Hematopoietic multipotent progenitor cell (in vitro differentiated cells): ENCODE data around the gene ELMO2. TPM values are rescaled to one million over a fixed set of nuclear protein-coding genes. Genes with fewer than 3 reads are reported as not detected.

Source experiments
- DNase-seq, 3 donors: peaks; one replicate each; pipeline ENCODE4 v3.0.0-alpha.2; 2011 to 2015; ENCODE audit warnings: low read depth in 2 of 3, low spot score in 2 of 3
- total RNA-seq: library from RNA; depleted of rRNA; stranded (reverse); fragments of >200 nt; gene quantifications from one replicate; pipeline ENCODE4 v1.2.3, GENCODE V29; 2012

ELMO2 gene, protein sequence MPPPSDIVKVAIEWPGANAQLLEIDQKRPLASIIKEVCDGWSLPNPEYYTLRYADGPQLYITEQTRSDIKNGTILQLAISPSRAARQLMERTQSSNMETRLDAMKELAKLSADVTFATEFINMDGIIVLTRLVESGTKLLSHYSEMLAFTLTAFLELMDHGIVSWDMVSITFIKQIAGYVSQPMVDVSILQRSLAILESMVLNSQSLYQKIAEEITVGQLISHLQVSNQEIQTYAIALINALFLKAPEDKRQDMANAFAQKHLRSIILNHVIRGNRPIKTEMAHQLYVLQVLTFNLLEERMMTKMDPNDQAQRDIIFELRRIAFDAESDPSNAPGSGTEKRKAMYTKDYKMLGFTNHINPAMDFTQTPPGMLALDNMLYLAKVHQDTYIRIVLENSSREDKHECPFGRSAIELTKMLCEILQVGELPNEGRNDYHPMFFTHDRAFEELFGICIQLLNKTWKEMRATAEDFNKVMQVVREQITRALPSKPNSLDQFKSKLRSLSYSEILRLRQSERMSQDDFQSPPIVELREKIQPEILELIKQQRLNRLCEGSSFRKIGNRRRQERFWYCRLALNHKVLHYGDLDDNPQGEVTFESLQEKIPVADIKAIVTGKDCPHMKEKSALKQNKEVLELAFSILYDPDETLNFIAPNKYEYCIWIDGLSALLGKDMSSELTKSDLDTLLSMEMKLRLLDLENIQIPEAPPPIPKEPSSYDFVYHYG
- total RNA-seq: 49.0 TPM

DNA sequence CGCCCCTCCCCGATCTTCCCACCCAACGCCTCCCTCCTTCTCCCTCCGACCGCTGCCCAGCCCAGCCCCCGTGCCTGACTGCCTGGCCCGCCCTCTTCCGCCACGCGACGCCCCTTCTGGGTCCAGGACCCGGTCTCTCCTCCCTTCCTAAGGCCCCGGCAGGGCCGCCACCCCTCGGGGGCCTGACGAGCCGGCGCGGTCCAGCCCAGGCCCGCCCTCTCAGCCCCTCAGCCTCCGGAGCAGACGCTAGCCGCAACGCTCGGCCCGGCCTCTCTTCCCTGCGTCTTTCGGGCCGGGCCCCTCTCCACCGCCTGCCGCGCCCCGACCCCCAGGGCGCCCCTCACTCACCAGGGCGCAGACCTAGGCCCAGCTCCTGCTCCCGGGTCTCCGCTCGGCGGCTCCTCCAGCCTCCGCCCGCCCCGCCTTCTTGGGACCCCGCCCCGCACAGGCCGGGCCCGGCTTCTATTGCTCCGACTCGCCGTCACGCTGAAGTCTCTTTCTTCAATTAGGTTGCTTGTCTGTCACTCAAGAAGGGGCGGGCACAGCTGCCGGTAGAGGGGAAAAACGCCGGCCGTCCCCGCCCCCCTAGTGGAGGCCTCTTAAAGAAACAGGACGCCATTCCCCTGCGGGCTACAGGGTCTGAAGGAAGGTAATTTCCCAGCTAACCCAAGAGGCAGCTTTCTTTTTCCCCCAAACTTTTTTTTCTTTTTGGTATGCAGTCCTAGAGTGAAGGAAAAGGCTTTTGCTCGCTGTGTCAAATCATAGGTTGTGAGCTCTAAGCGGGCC is at the start of gene ELMO2:
Gene ELMO2 (minus strand): TSS at position 416 of the 786 bp plus-strand sequence. CDS start 12,133 bp downstream, outside the sequence.
- peak; percentile 77 to 98 (median 95) for DNase-seq

DNA sequence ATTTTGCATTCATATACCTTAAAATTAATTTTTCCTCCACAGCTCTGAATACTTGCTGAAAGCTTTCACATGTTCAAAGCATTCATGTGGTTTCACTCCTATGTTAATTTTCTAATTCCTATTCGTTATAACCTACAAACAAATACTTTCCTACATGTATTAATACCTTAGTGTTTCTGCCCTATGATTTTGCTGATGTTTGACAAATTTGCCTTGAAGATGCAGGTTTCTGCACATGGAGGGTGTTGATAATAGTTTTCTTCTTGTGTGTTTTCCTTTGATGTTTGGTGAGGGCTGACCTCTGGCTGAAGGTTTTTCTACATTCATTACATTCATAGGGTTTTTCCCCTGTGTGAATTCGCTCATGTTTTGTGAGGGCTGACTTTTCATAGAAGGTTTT is 49.3 kb upstream of the ELMO2 start:
- no peak for DNase-seq

DNA sequence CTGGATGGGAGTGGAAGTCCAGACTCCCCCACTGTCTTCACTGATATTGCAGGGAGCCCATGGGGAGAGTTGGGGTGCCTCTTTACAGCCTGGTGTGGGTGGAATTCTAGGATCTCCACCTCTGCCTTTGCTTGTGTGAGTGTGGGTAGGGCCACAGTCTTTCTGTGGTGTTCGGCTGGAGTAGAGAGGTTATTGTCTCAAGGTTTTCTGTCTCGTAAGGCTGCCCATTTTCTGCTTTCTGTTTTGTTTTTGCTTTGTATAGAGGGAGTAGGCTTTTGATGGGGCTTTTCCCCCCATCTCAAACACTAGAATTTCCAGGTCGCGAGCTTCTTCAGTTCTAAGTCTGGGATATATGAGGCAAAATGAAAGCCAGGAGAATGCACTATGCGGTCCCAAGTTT is 40.4 kb upstream of the ELMO2 start:
- no peak for DNase-seq

DNA sequence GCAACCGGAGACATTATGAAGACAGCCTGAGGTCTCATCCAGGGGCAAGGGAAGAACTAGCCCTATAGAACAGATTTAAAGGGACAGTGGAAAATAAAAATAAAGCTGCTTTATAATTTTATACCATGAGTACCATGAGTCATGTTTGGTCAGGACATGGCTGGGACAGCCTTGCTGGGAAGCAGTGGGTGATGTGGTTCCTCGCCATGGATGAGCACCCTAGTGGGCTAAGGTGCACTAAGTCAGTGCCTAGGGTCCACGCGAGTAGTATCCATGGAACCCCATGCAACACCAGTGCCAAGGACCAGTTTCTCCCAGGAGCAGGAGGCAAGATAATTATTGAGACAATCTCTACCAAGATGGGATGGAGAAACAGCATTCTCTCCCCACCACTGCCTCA is 33.4 kb upstream of the ELMO2 start:
- DNase-seq: no peak

DNA sequence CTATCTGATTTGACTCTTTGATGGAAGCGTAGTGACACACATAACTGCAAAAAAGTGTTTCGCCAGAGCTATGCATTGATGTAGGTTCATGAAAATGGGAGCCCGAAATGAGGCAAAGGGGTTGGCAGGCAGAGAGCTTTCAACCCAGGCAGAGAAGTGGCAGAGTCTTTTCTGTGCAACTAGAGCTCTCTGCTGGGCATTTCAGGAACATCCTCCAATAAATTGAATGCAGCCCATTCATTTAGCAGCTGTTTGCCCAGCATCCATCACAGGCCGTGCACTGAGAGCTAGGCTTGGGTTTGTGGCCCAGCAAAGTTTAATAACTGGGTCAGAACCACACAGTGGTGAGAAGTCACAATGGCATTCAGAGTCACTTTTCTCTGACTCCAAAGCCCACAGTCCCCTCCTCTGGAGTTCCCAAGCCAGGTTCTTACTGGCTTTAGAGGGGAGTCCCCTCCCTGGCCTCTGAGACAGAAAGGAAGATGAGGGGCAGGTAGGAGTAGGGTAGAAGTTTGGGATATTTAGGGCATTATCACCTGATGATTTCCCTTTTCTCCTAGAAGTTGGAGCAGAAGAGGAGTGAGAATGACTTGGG is 31.8 kb upstream of the ELMO2 start:
- DNase-seq: peak in 2 of 3 donors; percentile 39 to 70

DNA sequence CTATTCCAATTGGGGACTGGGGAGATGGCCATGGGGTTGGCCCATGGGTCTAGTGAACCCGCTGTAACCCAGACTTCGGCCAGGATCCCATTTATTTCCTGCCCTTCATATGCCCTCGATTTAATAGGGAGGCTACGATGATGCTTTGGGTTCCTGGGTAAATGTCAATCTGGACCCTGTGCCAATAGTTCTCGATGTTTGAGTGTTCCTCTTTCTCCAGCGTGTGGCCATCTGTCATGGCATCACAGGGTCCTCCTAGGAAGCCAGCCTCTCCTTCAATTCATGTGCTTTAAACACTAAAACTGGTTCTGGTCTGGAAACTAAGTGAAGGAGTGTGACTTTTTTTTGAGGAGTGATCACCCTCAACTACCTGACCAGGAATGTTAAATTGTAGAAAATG is 28.7 kb upstream of the ELMO2 start:
- DNase-seq: no peak

DNA sequence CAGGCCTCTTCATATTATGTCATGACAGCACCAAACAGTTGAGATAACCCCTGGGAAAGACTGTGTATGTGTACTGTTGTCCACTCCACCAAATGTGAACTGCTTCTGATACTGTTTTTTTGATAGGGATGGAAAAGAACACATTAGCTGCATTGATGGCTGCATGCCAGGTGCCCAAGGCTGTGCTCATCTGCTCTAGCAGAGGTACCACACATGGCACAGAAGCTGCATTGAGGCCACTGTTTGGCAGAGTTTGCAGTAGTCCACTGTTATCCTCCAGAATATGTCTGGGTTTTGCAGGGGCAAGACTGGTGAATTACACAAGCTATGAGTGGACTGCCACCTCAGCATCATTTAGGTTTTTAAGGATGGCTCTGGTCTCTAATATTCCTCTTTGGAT is 28.2 kb upstream of the ELMO2 start:
- no peak for DNase-seq

DNA sequence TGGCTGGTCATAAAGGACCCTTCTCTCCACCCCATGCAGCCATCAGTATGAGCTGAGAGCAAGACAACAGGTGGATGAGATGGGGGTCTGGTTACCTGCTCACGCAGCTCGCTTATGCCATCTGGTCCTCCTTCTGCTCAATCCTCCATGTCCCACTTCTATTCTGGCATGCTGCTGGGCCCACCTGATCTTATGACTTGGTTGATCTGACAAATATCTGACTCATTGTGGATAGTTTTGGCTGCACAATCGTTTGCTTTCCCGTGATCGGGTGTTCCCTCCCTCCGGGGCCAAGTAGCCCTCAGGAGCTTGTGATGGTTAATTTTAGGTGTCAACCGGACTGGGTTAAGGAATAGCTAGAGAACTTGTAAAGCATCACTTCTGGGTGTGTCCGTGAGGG is 26.6 kb upstream of the ELMO2 start:
- no peak for DNase-seq

DNA sequence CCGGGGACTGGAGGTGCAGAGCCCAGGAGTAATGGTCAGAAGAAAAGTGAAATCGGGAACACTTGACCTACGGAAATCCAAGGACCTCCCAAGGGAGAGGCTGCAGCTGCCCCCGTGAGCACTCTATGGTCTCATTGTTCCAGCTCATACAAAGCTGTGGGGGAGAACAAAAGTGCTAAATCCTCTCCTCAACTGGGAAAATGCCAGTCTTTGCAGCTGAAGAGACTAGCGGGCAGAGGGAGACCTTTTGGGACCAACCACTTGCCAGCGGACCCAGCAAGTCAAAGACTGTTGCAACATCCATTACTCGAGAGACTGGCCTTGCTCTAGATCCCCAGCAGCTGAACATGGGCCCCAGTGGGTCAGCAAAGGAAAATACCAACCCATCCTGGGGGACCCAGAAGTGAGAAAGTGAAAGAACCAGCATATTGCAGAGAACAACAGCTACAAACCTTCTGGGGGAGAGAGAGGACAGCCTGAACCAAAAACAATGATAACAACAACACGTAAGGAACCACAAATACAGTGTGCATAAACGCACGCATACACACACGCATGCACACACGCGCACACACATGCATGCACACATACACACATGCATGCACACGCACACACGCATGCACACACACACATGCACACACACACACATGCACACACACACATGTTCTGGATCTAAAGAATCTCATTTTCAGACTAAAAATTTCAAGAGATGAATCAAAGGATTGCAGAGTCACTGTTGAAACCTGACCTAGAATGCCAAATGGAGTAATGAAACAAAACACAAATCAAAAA is 24.7 kb upstream of the ELMO2 start:
- no peak for DNase-seq

DNA sequence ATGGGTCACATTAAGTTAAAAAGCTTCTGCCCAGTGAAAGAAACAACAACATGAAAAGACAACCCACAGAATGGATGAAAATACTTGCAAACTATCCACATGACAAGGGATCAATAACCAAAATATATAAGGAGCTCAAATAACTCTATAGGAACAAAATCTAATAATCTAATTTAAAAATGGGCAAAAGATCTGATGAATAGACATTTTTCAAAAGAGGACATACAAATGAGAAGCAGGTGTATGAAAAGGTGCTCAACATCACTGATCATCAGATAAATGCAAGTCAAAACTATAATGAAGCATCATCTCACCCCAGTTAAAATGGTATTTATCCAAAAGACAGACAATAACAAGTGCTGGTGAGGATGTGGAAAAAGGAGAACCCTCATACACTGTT is 21.0 kb upstream of the ELMO2 start:
- DNase-seq: no peak

DNA sequence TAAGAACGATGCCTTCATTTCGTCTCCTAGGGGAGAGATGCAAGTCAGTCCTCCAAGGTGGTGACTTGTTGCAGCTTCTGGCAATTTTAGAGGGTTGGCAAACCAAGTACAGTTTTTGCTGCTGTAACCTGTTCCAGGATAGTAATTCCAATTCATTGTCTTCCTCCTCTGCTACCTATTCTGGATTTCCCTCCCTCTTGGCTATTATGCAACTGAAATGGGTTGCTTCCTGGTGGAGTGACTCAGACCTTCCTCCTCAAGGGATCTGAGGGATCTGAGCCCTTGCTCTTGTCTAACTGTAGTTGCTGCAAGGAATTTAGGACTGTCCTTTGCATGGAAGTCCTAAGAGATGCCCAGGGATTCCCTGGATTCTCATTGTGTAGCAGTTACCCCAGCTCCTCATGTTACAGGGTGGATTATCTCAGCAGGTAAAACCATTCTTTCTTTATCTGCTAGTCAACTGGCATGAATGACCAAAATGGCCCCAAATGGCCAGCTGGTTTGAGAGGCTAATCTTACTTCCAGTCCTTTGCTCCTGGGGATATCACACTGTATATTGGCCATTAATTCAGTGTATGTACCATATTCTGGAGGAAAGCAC is 17.6 kb upstream of the ELMO2 start:
- no peak for DNase-seq

DNA sequence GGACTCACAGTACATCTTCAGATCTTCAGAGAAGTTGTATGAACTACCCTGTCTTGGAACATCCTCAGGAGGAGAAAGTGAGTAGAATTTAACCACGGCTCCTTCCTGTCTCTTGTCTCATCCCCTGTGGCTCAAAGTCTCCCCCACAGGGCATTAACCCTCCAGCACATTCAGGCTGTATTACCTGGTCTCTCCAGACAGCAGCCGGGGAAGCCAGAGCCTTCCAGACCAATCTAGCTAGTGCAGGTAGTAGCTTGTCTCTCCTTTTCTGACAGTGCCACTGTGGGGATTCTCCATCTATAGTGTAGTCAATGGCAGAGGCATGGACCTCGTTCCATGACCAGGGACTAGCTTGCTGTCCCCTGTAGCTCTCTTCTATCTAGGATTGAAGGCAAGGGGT is 16.9 kb upstream of the ELMO2 start:
- no peak for DNase-seq

DNA sequence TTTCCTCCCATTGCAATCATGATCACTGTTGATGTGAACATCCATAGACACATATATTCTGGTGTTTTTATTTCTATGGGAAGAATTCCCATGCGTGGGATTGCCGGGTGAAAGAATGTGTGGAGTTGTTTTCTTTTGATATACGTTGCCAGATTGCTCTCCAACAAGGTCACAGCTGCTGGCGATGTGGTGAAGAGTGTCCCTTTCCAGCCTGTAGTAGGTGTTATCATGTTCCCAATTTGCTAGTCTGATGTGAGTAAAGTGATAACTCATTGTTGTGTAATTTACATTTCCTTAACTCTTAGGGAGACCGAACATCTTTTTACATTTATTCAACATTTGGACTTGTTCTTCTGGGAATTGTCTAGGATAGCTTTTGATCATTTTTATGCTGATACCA is 14.5 kb upstream of the ELMO2 start:
- no peak for DNase-seq

DNA sequence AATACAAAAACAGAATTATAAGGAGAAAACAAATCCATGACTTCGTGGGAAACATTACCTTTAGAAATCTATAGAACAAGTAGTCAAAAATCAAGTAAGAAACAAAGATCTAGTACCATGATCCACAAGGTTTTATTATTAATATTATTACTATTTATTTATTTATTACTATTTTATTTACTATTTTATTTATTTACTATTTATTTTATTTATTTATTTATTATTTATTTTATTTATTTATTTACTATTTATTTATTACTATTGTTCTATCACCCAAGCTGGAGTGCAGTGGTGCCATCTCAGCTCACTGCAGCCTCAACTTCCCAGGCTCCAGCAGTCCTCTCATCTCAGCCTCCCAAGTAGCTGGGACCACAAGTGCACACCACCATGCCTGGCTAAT is 13.5 kb upstream of the ELMO2 start:
- DNase-seq: no peak

DNA sequence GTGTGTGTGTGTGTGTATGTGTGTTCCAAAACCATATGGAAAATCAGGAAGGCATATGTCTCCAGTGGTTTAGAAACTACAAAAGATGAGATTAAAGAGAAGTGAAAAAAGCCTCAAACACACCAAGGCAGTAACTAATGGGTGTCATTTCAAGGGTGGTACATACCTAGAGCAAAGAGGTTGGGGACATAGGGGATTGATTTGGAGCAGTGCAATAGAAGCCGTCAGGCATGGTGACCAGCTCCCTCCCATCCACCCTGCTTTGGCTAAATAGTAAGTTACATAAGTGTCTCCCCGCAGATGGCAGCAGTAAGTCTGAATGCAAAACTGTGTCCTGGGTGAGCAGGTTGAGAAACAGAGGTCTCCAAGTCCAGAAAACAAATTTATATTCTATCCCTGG is 10.4 kb upstream of the ELMO2 start:
- DNase-seq: no peak

DNA sequence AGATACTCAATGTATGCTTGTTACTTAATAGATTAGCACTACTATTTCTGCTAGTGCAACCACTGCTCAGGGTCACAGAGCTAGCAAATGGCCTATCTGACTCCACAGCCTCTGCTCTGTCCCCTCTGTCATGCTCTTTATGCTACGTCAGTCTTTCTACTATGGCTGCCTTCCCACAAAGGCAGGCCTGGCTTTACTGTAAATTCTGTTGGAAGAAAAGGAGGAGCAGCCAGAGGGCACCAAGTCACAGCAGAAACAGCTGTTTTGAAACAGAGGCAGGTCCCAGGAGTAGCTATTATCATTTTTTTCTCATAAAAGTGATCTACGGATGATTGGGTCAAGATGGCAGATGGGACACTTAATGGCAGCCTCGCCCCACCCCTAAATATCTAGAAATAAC is 10.0 kb upstream of the ELMO2 start:
- DNase-seq: no peak

DNA sequence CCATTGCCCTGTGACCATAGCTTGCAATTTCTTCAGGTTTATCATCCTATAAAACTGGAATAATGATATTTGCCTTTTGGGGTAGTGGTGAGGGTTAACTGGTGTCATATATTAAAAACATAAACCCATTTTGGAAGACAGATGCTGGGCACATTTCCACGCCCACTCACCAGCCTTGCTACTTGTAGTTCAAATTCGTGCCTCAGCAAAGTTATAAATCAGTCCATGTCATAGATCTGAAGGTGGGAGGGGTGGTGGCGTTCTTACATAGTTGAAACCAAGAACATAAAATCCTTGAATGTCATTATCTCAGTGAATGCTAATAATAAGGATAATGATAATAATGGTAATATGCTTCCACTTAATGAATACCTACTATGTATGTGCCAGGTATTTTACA is 9.4 kb upstream of the ELMO2 start:
- DNase-seq: no peak

DNA sequence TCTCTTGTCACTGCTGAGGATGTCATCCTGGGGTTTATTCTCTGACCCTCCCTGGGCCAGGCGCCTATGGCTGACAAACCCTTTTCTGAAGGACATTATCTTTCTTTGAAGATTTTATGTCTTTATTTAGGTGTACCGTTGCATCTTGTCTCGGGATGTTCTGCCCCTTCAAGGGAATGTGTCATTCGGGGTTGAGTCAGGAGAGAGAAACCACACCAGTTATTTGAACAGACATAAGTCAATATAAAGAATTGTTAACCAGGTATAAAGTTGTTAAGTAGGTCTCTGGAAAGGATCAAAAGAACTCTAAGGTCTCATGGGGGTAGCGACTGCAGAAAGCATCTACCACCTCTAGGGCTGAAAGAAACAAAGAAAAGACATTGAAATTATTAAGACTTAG is 8.2 kb upstream of the ELMO2 start:
- no peak for DNase-seq

DNA sequence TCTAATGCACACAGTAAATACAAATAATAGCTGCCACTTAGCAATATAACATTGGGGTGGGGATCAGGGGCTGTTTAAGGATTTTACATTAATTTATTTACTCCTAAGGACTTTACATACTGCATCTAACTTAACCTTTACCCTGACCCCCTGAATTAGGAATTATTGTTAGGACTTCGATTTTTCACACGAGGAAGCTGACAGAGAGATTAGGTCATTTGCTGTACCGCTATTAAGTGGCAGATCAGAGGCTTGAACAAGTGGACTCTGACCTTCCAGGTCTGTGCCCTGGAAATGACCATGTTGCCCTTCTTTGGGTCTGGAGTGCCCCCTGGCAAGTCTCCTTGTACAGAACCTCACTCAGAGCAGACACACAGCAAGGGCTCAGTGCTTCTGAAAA is 5.2 kb upstream of the ELMO2 start:
- no peak for DNase-seq

DNA sequence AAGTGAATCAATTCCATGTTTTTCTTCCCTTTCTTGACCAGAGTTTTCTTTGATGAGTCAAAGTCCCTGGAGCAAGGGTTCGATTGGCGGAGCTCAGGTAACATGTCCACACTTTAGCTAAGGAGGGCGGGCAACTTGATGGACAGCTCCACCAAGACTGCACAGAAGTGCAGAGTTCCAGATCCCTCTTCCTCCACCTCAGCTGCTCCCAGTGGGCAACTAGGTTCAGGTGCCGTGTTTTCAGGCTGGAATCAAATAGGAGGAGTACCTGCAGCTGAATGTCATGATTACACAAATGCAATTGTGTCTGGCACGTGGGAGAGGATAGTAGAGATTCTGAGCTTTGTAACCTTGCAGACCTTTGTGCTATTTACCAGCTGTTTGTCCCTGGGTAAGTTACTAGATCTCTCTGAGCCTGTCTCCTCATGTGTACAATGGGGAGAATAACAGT is 1.9 kb upstream of the ELMO2 start:
- DNase-seq: no peak
